Thyroid gland (tissue), 4 donors: Measurements from ENCODE around the gene SAXO1. TPM values are rescaled to one million over a fixed set of nuclear protein-coding genes. Genes with fewer than 3 reads are reported as not detected.
"Not testable (repeated sequence)": the region's sequence is repeated elsewhere in the genome, so short reads cannot be mapped to it uniquely, and the experiment has no call there.

Experiments used
- DNase-seq, 2 donors: peaks; one replicate each; pipeline ENCODE4 v3.0.0-alpha.2; 2019
- H3K27ac ChIP-seq, 3 donors: fragments of 200-600 bp; sonication (generic); 1 replicate in 2 of 3; 2 replicates in 1 of 3; pipeline ENCODE4 v1.5.1; 2016 to 2019; ENCODE audit warnings: mild to moderate bottlenecking in 1 of 3, moderate library complexity in 1 of 3
- H3K27me3 ChIP-seq: fragments of 200-600 bp; sonication (generic); one replicate; pipeline ENCODE4 v1.5.1; 2019
- H3K36me3 ChIP-seq, 2 donors: fragments of 200-600 bp; sonication (generic); one replicate each; pipeline ENCODE4 v1.5.1; 2016 to 2019
- H3K4me1 ChIP-seq, 2 donors: fragments of 200-600 bp; sonication (generic); one replicate each; pipeline ENCODE4 v1.5.1; 2017 to 2019
- H3K4me3 ChIP-seq, 3 donors: fragments of 200-600 bp; sonication (generic); replicated peaks in 1 of 3; 1 replicate in 2 of 3; 2 replicates in 1 of 3; pipeline ENCODE4 v1.5.1; 2016; ENCODE audit warnings: mild to moderate bottlenecking in 1 of 3
- H3K9me3 ChIP-seq: fragments of 200-600 bp; sonication (generic); one replicate; pipeline ENCODE4 v1.5.1; 2017
- CTCF ChIP-seq, 6 experiments: fragments of 200-600 bp in 3 of 6; fragments of 450-650 bp in 3 of 6; sonication (generic) in 3 of 6; IDR thresholded peaks; one replicate each; pipeline ENCODE4 v1.5.1; 2016 to 2019; ENCODE audit warnings: antibody characterized with exemption in 6 of 6, mild to moderate bottlenecking in 2 of 6, inconsistent platforms in 1 of 6, moderate library complexity in 1 of 6
- POLR2A ChIP-seq, 2 donors: fragments of 450-650 bp; IDR thresholded peaks; one replicate each; pipeline ENCODE4 v1.6.1; 2017; ENCODE audit warnings: antibody characterized with exemption in 2 of 2, mild to moderate bottlenecking in 2 of 2, moderate library complexity in 1 of 2
- WGBS, 2 donors: methylation state at CpG; one replicate each; pipeline ENCODE4 v1.1.5; 2017; 5-methylcytosine and 5-hydroxymethylcytosine counted together
- intact Hi-C: fragments of 100-400 bp; cut with DNase I; formaldehyde crosslinking; loops from one replicate; pipeline ENCODE4 v1.15.1; 2023
- total RNA-seq, 4 donors: library from RNA; depleted of rRNA; stranded (reverse); fragments of >200 nt; gene quantifications; one replicate each; pipeline ENCODE4 v1.2.3, GENCODE V29; 2016

SAXO1 gene
- total RNA-seq, 4 donors from 2014 or later, result 0.54 TPM; not detected in 3

GRCh38 chr9:19023078-19023477 is 9.9 kb downstream of the SAXO1 start:
- Histone ChIP-seq H3K4me3 (no peak overlapping the region), H3K36me3 (no peaks in the 10 kb centered on the region), H3K27ac (no peak overlapping the region), H3K4me1 (peaks cover 0 to 6% of the 10 kb centered on the region in 2 donors), H3K27me3 (no peaks in the 10 kb centered on the region), H3K9me3 (no peaks in the 10 kb centered on the region)
- DNase-seq, result peak; percentile 33 to 34
- WGBS, 2 donors, result 34 to 35% methylated on average over 5 of the region's 5 CpGs
- intact Hi-C loops, result loop anchor here (10.0 kb wide), 1 partner anchor 1218 kb away; no protein-coding TSS in a partner anchor
- TF ChIP-seq POLR2A (IDR thresholded peaks at IDR 0.05), result no peak
- TF ChIP-seq CTCF (IDR thresholded peaks at IDR 0.05), result no peak

DNA sequence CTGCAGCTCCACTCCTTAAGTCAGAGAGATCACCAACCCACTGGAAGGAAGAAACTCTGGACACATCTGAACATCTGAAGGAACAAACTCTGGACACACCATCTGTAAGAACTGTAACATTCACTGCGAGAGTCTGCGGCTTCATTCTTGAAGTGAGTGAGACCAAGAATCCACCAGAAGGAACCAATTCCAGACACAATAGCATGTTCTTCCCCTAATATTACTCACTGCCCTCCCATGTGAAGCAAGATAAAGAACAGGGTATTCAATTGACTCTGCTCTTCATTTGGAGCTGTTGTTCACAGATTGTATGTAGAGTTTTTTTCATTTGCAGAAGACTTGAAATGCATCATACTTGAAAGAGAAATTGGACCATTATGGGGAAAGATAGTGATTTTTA is 10.8 kb downstream of the SAXO1 start:
- H3K27ac ChIP-seq, result no peak overlapping the region
- H3K4me1 ChIP-seq, result peaks cover 0 to 6% of the 10 kb centered on the region in 2 donors
- H3K36me3 ChIP-seq, result no peaks in the 10 kb centered on the region
- no peak for TF ChIP-seq POLR2A (IDR thresholded peaks at IDR 0.05)
- no peak for TF ChIP-seq CTCF (IDR thresholded peaks at IDR 0.05)
- DNase-seq, result no peak
- WGBS, 2 donors, result 88 to 97% methylated on average over 2 of the region's 2 CpGs
- H3K9me3 ChIP-seq, result no peaks in the 10 kb centered on the region
- H3K4me3 ChIP-seq, result no peak overlapping the region
- H3K27me3 ChIP-seq, result no peaks in the 10 kb centered on the region
- intact Hi-C loops, result loop anchor here (10.0 kb wide), 1 partner anchor 1217 kb away; no protein-coding TSS in a partner anchor

- not testable (repeated sequence) for H3K9me3 ChIP-seq, H3K4me3 ChIP-seq
- intact Hi-C loops, result loop anchor here (10.0 kb wide), 1 partner anchor 1217 kb away; no protein-coding TSS in a partner anchor
Measured at GRCh38 chr9:19021649-19022048, 11.4 kb downstream of the SAXO1 start.

DNA sequence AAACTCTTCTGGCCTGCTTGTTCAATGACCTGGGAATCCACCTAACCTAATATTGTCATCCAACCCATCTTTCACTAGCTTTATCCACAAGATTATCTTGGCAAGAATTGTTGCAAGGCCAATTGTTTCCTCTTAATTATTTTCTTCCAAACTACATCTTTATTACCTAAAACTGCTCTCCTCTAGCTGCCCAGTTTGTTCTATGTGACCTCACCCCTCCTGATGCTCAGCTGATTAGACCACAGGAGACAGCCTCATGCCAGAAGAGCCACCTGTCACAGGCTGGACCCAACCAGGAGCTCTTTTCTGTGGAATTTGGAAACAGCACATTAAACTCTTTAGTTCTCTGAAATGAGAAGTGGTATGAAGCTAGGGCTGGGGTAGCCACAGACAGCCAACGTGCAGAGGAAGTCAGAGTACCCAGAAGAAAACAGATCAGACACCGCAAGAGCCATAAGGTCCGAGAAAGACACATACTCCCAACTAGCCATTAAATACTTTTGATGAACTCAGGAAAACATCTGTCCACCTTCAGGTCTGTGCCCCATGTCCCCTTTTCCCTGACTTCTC is 12.0 kb downstream of the SAXO1 start:
- Histone ChIP-seq H3K27me3 (no peaks in the 10 kb centered on the region), H3K27ac (no peak overlapping the region), H3K4me1 (peaks cover 0 to 6% of the 10 kb centered on the region in 2 donors), H3K9me3 (no peaks in the 10 kb centered on the region), H3K36me3 (no peaks in the 10 kb centered on the region), H3K4me3 (no peak overlapping the region)
- no peak for DNase-seq
- intact Hi-C loops, result loop anchor here (10.0 kb wide), 1 partner anchor 1216 kb away; no protein-coding TSS in a partner anchor
- TF ChIP-seq CTCF (IDR thresholded peaks at IDR 0.05), result no peak
- no peak for TF ChIP-seq POLR2A (IDR thresholded peaks at IDR 0.05)
- 88 to 91% methylated on average over 3 of the region's 3 CpGs for WGBS, 2 donors

More at GRCh38 chr9:19021649-19022048, 11.4 kb downstream of the SAXO1 start:
- not testable (repeated sequence) for H3K36me3 ChIP-seq, H3K27ac ChIP-seq, H3K4me1 ChIP-seq, DNase-seq, H3K27me3 ChIP-seq
- 100% methylated on average over 2 of the region's 2 CpGs for WGBS, 2 donors

GRCh38 chr9:19018201-19018600 is 14.8 kb downstream of the SAXO1 start:
- Histone ChIP-seq H3K4me1 (peaks cover 0 to 6% of the 10 kb centered on the region in 2 donors), H3K27me3 (no peaks in the 10 kb centered on the region), H3K36me3 (no peaks in the 10 kb centered on the region), H3K9me3 (no peaks in the 10 kb centered on the region), H3K27ac (no peak overlapping the region), H3K4me3 (no peak overlapping the region)
- intact Hi-C loops, result no loop called here
- DNase-seq, result no peak
- WGBS, 2 donors, result 49 to 69% methylated on average over 4 of the region's 4 CpGs
- no peak for TF ChIP-seq POLR2A (IDR thresholded peaks at IDR 0.05)
- no peak for TF ChIP-seq CTCF (IDR thresholded peaks at IDR 0.05)
